HG02852 (cell line): ENCODE data around the gene TBX20.
"Not testable (repeated sequence)": the region's sequence is repeated elsewhere in the genome, so short reads cannot be mapped to it uniquely, and the experiment has no call there.

Experiments used
- ATAC-seq: cut with Tn5 transposase; IDR thresholded peaks from one replicate; pipeline ENCODE4 v1.9.1; 2021; ENCODE audit warnings: mild to moderate bottlenecking, moderate library complexity; ENCODE audit not compliant: unreplicated experiment

The TBX20 gene

DNA sequence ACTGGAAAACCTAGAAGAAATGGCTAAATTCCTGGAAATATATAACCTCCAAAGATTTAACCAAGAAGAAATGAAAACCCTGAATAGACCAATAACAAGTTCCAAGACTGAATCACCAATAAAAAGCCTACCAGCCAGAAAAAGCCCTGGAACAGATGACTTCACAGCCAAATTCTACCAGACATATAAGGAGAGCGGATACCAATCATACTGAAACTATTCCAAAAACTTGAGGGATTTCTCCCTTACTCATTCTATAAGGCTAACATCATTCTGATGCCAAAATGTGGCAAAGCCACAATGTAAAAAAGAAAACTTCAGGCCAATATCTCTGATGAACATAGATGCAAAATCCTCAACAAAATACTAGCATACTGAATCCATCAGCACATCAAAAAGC is 86.7 kb downstream of the TBX20 start:
- ATAC-seq, result not testable (repeated sequence)

GRCh38 chr7:35161059-35161740 is 92.7 kb downstream of the TBX20 start:
- not testable (repeated sequence) for ATAC-seq
